ENCODE measurements around the gene DNALI1.

The DNALI1 gene

GRCh38 chr1:37605806-37606474 is 49.2 kb downstream of the DNALI1 start:
- in situ Hi-C loops (cut with HindIII; ENCODE audit: low sequenced_read_pairs): no loop called here
- TF ChIP-seq CTCF (IDR thresholded peaks at IDR 0.05; ENCODE audit: low read depth, low read length, missing control alignments): no peak
- DNase-seq (ENCODE audit: low read depth): no peak
- H3K4me3 ChIP-seq (ENCODE audit: low read depth, low read length): no peak overlapping the region

DNA sequence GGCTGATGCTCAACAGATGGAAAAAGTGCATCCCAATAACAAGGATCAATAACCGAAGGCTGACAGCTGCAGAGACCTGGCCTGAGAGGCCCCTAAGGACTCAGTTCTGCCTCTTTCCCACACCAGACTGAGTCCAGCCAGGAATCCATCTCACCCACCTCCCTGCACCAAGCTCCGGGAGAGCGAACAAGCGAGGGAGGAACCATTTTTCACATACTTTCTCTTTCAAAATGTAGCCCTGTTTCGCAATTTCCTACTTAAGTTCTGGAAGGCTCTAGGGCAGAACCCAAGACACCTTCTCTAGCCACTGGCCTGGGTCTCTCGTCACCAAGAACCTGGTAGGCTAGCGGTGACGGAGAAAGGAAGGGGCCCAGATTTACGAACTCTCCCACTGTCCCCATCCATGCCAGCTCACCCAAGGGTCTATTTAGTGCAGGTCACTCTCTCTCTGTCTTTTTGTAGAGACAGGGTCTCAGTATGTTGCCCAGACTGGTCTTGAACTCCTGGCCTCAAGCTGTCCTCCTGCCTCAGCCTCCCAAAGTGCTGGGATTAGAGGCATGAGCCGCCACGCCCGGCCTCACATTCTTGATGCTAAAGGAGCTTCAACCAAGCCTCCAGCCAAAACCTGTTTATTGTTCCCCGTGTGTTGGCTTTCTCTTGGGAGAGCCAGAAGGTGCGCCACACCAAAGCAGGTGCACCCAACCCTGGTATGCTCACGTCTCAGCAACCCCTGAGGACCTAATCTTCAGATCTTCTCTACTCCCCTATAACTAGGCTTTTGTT is 49.9 kb downstream of the DNALI1 start:
- H3K4me3 ChIP-seq (ENCODE audit: low read depth, low read length): no peak overlapping the region
- in situ Hi-C loops (cut with HindIII; ENCODE audit: low sequenced_read_pairs): no loop called here
- TF ChIP-seq CTCF (IDR thresholded peaks at IDR 0.05; ENCODE audit: low read depth, low read length, missing control alignments): no peak
- no peak for DNase-seq (ENCODE audit: low read depth)

- TF ChIP-seq CTCF (IDR thresholded peaks at IDR 0.05; ENCODE audit: low read depth, low read length, missing control alignments): no peak
- in situ Hi-C loops (cut with HindIII; ENCODE audit: low sequenced_read_pairs): no loop called here
- DNase-seq (ENCODE audit: low read depth): no peak
- no peak overlapping the region for H3K4me3 ChIP-seq (ENCODE audit: low read depth, low read length)
Observed at GRCh38 chr1:37609002-37609401, 52.3 kb downstream of the DNALI1 start.

DNA sequence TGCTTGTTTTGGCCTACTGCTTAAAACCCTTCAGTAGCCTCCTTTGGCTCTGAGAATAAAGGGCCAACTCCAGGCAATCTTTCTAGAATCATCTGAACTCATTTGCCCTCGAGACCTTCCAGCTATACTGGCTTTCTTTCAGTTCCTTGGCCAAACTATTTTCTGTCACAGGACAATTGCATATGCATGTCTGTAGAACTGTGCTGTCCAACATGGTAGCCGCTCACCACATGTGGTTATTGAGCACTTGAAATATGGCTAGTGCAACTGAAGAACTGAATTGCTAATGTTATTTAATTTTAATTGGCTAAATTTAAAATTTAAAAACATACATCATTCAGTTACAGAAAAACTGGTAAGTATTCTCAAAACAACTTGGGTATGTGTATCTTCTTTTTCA is 53.3 kb downstream of the DNALI1 start:
- DNase-seq (ENCODE audit: low read depth): no peak
- TF ChIP-seq CTCF (IDR thresholded peaks at IDR 0.05; ENCODE audit: low read depth, low read length, missing control alignments): no peak
- no peak overlapping the region for H3K4me3 ChIP-seq (ENCODE audit: low read depth, low read length)
- in situ Hi-C loops (cut with HindIII; ENCODE audit: low sequenced_read_pairs): loop anchor here (5.0 kb wide), 1 partner anchor 52 kb away; no protein-coding TSS in a partner anchor

- no peak for TF ChIP-seq CTCF (IDR thresholded peaks at IDR 0.05; ENCODE audit: low read depth, low read length, missing control alignments)
- no peak overlapping the region for H3K4me3 ChIP-seq (ENCODE audit: low read depth, low read length)
- DNase-seq (ENCODE audit: low read depth): no peak
- in situ Hi-C loops (cut with HindIII; ENCODE audit: low sequenced_read_pairs): loop anchor here (5.0 kb wide), 1 partner anchor 50 kb away; no protein-coding TSS in a partner anchor
Observed at GRCh38 chr1:37612186-37612585, 55.4 kb downstream of the DNALI1 start.

- no peak for DNase-seq (ENCODE audit: low read depth)
- no peak overlapping the region for H3K4me3 ChIP-seq (ENCODE audit: low read depth, low read length)
- in situ Hi-C loops (cut with HindIII; ENCODE audit: low sequenced_read_pairs): loop anchor here (5.0 kb wide), 1 partner anchor 48 kb away; no protein-coding TSS in a partner anchor
- no peak for TF ChIP-seq CTCF (IDR thresholded peaks at IDR 0.05; ENCODE audit: low read depth, low read length, missing control alignments)
Observed at GRCh38 chr1:37614105-37614504, 57.4 kb downstream of the DNALI1 start.

Data from astrocyte of the cerebellum (primary cell).